ENCODE data around the gene PFN1. TPM values are rescaled to one million over a fixed set of nuclear protein-coding genes. Genes with fewer than 3 reads are reported as not detected.

Gene PFN1
- total RNA-seq, 1 experiment from 2014 or later = 1,459 TPM

DNA sequence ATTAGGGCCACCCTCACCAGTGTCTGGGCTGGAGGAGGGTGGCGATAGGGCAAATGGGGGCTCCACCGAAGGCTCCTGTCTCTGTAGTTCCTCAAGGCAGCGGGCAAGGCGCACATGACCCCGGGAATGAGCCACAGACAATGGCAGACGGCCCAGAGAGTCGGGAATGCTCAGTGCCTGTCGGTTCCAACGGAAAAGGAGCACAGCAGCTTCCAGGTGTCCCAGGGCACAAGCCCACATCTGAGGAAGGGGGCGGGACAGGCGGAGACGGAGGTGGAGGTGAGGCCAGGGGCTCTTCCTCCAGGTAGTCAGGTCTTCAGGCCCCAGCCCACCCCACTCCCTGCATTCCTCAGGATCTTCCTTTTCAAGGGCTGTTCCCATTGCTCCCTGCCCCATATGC is 24.4 kb upstream of the PFN1 start:
- peaks cover 11% of the 10 kb centered on the region for H3K4me1 ChIP-seq (replicated peaks; ENCODE audit: insufficient read depth)
- intact Hi-C loops (cut with micrococcal nuclease; ENCODE audit: unreplicated experiment) = no loop called here
- no peaks in the 10 kb centered on the region; the same call in 1 of the 2 replicates for H3K36me3 ChIP-seq (ENCODE audit: low read depth)
- H3K9me3 ChIP-seq (ENCODE audit: insufficient read depth, low read depth) = no peaks in the 10 kb centered on the region
- CTCF ChIA-PET = no interaction called here
- DNase-seq = no peak
- H3K4me3 ChIP-seq = no peak overlapping the region
- TF ChIP-seq, protein P1, sequence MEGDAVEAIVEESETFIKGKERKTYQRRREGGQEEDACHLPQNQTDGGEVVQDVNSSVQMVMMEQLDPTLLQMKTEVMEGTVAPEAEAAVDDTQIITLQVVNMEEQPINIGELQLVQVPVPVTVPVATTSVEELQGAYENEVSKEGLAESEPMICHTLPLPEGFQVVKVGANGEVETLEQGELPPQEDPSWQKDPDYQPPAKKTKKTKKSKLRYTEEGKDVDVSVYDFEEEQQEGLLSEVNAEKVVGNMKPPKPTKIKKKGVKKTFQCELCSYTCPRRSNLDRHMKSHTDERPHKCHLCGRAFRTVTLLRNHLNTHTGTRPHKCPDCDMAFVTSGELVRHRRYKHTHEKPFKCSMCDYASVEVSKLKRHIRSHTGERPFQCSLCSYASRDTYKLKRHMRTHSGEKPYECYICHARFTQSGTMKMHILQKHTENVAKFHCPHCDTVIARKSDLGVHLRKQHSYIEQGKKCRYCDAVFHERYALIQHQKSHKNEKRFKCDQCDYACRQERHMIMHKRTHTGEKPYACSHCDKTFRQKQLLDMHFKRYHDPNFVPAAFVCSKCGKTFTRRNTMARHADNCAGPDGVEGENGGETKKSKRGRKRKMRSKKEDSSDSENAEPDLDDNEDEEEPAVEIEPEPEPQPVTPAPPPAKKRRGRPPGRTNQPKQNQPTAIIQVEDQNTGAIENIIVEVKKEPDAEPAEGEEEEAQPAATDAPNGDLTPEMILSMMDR (conservative IDR thresholded peaks at IDR 0.05) = no peak
- TF ChIP-seq EZH2 (IDR thresholded peaks at IDR 0.05; ENCODE audit: low read depth) = no peak
- no peak overlapping the region for H3K27ac ChIP-seq
- peaks cover 30% of the 10 kb centered on the region; the same call in 1 of the 2 replicates for H3F3A ChIP-seq (ENCODE audit: insufficient read depth, low read depth)
- peaks cover 34% of the 10 kb centered on the region for H3K79me2 ChIP-seq (ENCODE audit: low read depth)
- no peaks in the 10 kb centered on the region for H3K27me3 ChIP-seq (ENCODE audit: insufficient read depth, low read depth)
- H2AFZ ChIP-seq = no peak overlapping the region
- H3K4me2 ChIP-seq = no peak overlapping the region
- H3K9me2 ChIP-seq (ENCODE audit: insufficient read depth) = no peaks in the 10 kb centered on the region
- no peaks in the 10 kb centered on the region for H4K20me1 ChIP-seq (ENCODE audit: insufficient read depth)
- POLR2A ChIA-PET (ENCODE audit: unreplicated experiment) = interaction anchor here (0.7 kb wide), 1 partner anchor 311 kb away, joined by 6 read pairs; no protein-coding TSS in a partner anchor
- no TSS peak for BruUV-seq (replicated peaks)

DNA sequence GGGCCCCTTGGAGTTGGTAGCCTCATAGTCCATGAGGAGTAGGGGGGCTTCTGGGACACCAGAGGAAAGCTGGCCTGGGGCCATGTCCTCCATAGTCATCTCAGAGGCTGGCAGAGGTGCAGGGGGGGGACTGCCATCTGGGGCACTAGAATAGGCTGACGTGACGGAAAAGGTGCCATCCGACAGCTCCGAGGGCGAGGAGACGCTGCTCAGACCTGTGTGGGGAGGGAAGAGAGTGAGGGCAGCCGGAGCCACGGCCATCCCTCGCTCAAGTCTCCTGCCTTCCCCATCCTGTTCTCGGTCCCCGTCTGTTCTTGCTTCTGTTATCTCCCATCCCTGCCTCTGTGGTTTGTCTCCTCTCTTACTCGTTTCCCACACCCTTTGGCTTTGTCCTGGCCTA is 24.0 kb upstream of the PFN1 start:
- no peaks in the 10 kb centered on the region for H4K20me1 ChIP-seq (ENCODE audit: insufficient read depth)
- CTCF ChIA-PET = no interaction called here

DNA sequence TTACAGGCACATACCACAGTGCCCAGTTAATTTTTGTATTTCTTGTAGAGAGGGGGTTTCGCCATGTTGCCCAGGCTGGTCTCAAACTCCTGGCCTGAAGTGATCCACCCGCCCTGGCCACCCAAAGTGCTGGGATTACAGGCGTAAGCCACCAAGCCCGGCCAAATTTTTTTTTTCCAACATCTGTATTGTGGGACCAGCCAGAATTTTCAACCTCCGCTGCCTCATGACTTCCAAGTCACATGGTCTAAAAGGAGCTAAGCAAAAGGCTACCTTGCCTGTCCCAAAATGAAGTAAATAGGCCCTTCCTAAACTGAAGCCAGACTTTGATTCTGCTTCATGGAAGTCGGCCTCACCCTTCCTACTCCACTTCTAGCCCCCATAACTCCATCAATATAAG is 23.5 kb upstream of the PFN1 start:
- Histone ChIP-seq H3K79me2 (ENCODE audit: low read depth) (peaks cover 34% of the 10 kb centered on the region), H3K36me3 (ENCODE audit: low read depth) (no peaks in the 10 kb centered on the region; the same call in 1 of the 2 replicates), H2AFZ (no peak overlapping the region), H3K27ac (no peak overlapping the region), H3K9me3 (ENCODE audit: insufficient read depth, low read depth) (no peaks in the 10 kb centered on the region), H3F3A (ENCODE audit: insufficient read depth, low read depth) (peaks cover 33% of the 10 kb centered on the region), H3K4me1 (replicated peaks; ENCODE audit: insufficient read depth) (peaks cover 11% of the 10 kb centered on the region), H3K27me3 (ENCODE audit: insufficient read depth, low read depth) (no peaks in the 10 kb centered on the region), H3K4me2 (no peak overlapping the region), H4K20me1 (ENCODE audit: insufficient read depth) (no peaks in the 10 kb centered on the region), H3K4me3 (no peak overlapping the region), H3K9me2 (ENCODE audit: insufficient read depth) (no peaks in the 10 kb centered on the region)
- DNase-seq = no peak
- intact Hi-C loops (cut with micrococcal nuclease; ENCODE audit: unreplicated experiment) = no loop called here
- POLR2A ChIA-PET (ENCODE audit: unreplicated experiment) = no interaction called here
- no TSS peak for BruUV-seq (replicated peaks)
- CTCF ChIA-PET = no interaction called here
- TF ChIP-seq, protein P1 (conservative IDR thresholded peaks at IDR 0.05) = no peak
- TF ChIP-seq EZH2 (IDR thresholded peaks at IDR 0.05; ENCODE audit: low read depth) = no peak

More for the DNA sequence above, 24.0 kb upstream of the PFN1 start:
- Histone ChIP-seq H3K9me3 (ENCODE audit: insufficient read depth, low read depth) (no peaks in the 10 kb centered on the region), H2AFZ (no peak overlapping the region), H3K9me2 (ENCODE audit: insufficient read depth) (no peaks in the 10 kb centered on the region), H3K27ac (no peak overlapping the region), H3K4me2 (no peak overlapping the region), H3K4me1 (replicated peaks; ENCODE audit: insufficient read depth) (peaks cover 11% of the 10 kb centered on the region), H3F3A (ENCODE audit: insufficient read depth, low read depth) (peaks cover 30% of the 10 kb centered on the region; the same call in 1 of the 2 replicates), H3K27me3 (ENCODE audit: insufficient read depth, low read depth) (no peaks in the 10 kb centered on the region), H3K36me3 (ENCODE audit: low read depth) (no peaks in the 10 kb centered on the region; the same call in 1 of the 2 replicates), H3K79me2 (ENCODE audit: low read depth) (peaks cover 34% of the 10 kb centered on the region), H3K4me3 (no peak overlapping the region)
- TF ChIP-seq EZH2 (IDR thresholded peaks at IDR 0.05; ENCODE audit: low read depth) = no peak
- TF ChIP-seq, protein P1 (conservative IDR thresholded peaks at IDR 0.05) = no peak
- intact Hi-C loops (cut with micrococcal nuclease; ENCODE audit: unreplicated experiment) = no loop called here
- POLR2A ChIA-PET (ENCODE audit: unreplicated experiment) = no interaction called here
- BruUV-seq (replicated peaks) = no TSS peak
- no peak for DNase-seq

Data from PC-9 (cell line).